Measurements from ENCODE around the gene DPY30.

- TF ChIP-seq CTCF (IDR thresholded peaks at IDR 0.05) (no peak), POLR2AphosphoS5 (IDR thresholded peaks at IDR 0.05) (no peak), POLR2A (IDR thresholded peaks at IDR 0.05) (no peak)
These were observed 61.2 kb downstream of the DPY30 start for GRCh38 chr2:31978436-31978835.
